Occipital lobe (tissue), 2 donors: ENCODE measurements around the gene CREB5. TPM values are rescaled to one million over a fixed set of nuclear protein-coding genes. Genes with fewer than 3 reads are reported as not detected.
"Not testable (repeated sequence)": the region's sequence is repeated elsewhere in the genome, so short reads cannot be mapped to it uniquely, and the experiment has no call there.

ENCODE experiments used
- DNase-seq: peaks from one replicate; lab custom pipeline; 2025; lab: John Stamatoyannopoulos, UW
- total RNA-seq: library from RNA; depleted of rRNA; stranded (reverse); fragments of >200 nt; gene quantifications from one replicate; pipeline ENCODE4 v1.2.3, GENCODE V29; 2014

CREB5 gene
- total RNA-seq, 1 donor from 2014 or later = 8.0 TPM

- no peak for DNase-seq
Observed at GRCh38 chr7:28575241-28575643, 162.9 kb downstream of the CREB5 start.

GRCh38 chr7:28576656-28577055, 164.3 kb downstream of the CREB5 start:
- no peak for DNase-seq

GRCh38 chr7:28579571-28579970, 167.3 kb downstream of the CREB5 start:
- DNase-seq = no peak

GRCh38 chr7:28580665-28581064, 168.3 kb downstream of the CREB5 start:
- no peak for DNase-seq

GRCh38 chr7:28581351-28581750, 169.0 kb downstream of the CREB5 start:
- DNase-seq = no peak

- DNase-seq = no peak
Observed at GRCh38 chr7:28582226-28582625, 169.9 kb downstream of the CREB5 start.

- no peak for DNase-seq
Observed at GRCh38 chr7:28584235-28584634, 171.9 kb downstream of the CREB5 start.

- DNase-seq = no peak
Observed at GRCh38 chr7:28586736-28587135, 174.4 kb downstream of the CREB5 start.

- DNase-seq = no peak
Observed at GRCh38 chr7:28587211-28587610, 174.9 kb downstream of the CREB5 start.

GRCh38 chr7:28588602-28589001, 176.3 kb downstream of the CREB5 start:
- DNase-seq = no peak

GRCh38 chr7:28591041-28591674, 178.8 kb downstream of the CREB5 start:
- no peak for DNase-seq

- DNase-seq = no peak
Observed at GRCh38 chr7:28591725-28592349, 179.5 kb downstream of the CREB5 start.

GRCh38 chr7:28592861-28593260, 180.5 kb downstream of the CREB5 start:
- DNase-seq = no peak

GRCh38 chr7:28595076-28595475, 182.8 kb downstream of the CREB5 start:
- no peak for DNase-seq

GRCh38 chr7:28595801-28596200, 183.5 kb downstream of the CREB5 start:
- no peak for DNase-seq

GRCh38 chr7:28596245-28596935, 184.1 kb downstream of the CREB5 start:
- DNase-seq = no peak

GRCh38 chr7:28597284-28597683, 185.0 kb downstream of the CREB5 start:
- DNase-seq = no peak

GRCh38 chr7:28598037-28598436, 185.7 kb downstream of the CREB5 start:
- DNase-seq = not testable (repeated sequence)

GRCh38 chr7:28598586-28598985, 186.3 kb downstream of the CREB5 start:
- DNase-seq = no peak

- no peak for DNase-seq
Observed at GRCh38 chr7:28599411-28599810, 187.1 kb downstream of the CREB5 start.

GRCh38 chr7:28602282-28602681, 190.0 kb downstream of the CREB5 start:
- no peak for DNase-seq

GRCh38 chr7:28605427-28606085, 193.2 kb downstream of the CREB5 start:
- no peak for DNase-seq
